Fibroblast of the aortic adventitia (primary cell): Measurements from ENCODE around the gene ZMYM5. TPM values are rescaled to one million over a fixed set of nuclear protein-coding genes. Genes with fewer than 3 reads are reported as not detected.
"Not testable (repeated sequence)": the region's sequence is repeated elsewhere in the genome, so short reads cannot be mapped to it uniquely, and the experiment has no call there.

Source experiments
- DNase-seq: peaks from one replicate; pipeline ENCODE4 v3.0.0-alpha.2; 2010; ENCODE audit warnings: low read depth
- H3K4me3 ChIP-seq: 2 replicates; pipeline ENCODE4 v1.5.1; 2011; ENCODE audit warnings: low read depth, mild to moderate bottlenecking, control low read depth, low read length, moderate library complexity
- CTCF ChIP-seq: IDR thresholded peaks from 2 replicates; pipeline ENCODE4 v1.5.1; 2011; ENCODE audit warnings: mild to moderate bottlenecking, low read length, control low read depth, inconsistent platforms; ENCODE audit not compliant: insufficient read depth
- total RNA-seq: library from RNA; depleted of rRNA; stranded (reverse); fragments of >200 nt; gene quantifications from 2 replicates; pipeline ENCODE4 v1.2.3, GENCODE V29; 2012; ENCODE audit warnings: low replicate concordance

The ZMYM5 gene
- total RNA-seq, 1 donor: 21.0 TPM

GRCh38 chr13:19822673-19823072 is 40.8 kb downstream of the ZMYM5 start:
- no peak for TF ChIP-seq CTCF
- no peak for DNase-seq
- no peak overlapping the region for H3K4me3 ChIP-seq

GRCh38 chr13:19818223-19818842 is 45.1 kb downstream of the ZMYM5 start:
- no peak for DNase-seq

GRCh38 chr13:19817510-19818158 is 45.8 kb downstream of the ZMYM5 start:
- no peak for TF ChIP-seq CTCF
- no peak for DNase-seq

More at GRCh38 chr13:19818223-19818842, 45.1 kb downstream of the ZMYM5 start:
- H3K4me3 ChIP-seq: no peak overlapping the region
- peak; percentile 30 for TF ChIP-seq CTCF

DNA sequence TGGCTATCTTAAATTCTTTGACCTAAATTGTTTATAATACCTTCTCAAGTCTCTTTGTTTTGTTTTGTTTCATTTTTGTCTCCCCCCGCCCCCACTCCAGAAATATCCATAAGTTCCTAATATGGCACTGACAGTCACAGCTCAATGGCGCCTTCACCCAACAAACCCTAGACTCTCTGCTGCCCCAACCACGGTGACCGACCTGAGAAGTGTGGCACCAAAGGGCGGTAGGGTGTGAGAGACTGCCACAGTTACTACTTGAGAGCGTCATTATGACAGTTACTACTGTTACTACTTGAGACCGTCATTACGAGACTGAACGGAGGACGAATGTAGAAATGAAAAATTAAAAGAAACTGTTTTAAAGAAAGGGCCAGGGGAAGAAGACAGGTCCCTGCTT is 46.3 kb downstream of the ZMYM5 start:
- DNase-seq: no peak
- TF ChIP-seq CTCF: no peak
- no peak overlapping the region for H3K4me3 ChIP-seq

More at GRCh38 chr13:19817510-19818158, 45.8 kb downstream of the ZMYM5 start:
- H3K4me3 ChIP-seq: no peak overlapping the region

- H3K4me3 ChIP-seq: not testable (repeated sequence)
These were observed 47.6 kb downstream of the ZMYM5 start for GRCh38 chr13:19815842-19816241.

DNA sequence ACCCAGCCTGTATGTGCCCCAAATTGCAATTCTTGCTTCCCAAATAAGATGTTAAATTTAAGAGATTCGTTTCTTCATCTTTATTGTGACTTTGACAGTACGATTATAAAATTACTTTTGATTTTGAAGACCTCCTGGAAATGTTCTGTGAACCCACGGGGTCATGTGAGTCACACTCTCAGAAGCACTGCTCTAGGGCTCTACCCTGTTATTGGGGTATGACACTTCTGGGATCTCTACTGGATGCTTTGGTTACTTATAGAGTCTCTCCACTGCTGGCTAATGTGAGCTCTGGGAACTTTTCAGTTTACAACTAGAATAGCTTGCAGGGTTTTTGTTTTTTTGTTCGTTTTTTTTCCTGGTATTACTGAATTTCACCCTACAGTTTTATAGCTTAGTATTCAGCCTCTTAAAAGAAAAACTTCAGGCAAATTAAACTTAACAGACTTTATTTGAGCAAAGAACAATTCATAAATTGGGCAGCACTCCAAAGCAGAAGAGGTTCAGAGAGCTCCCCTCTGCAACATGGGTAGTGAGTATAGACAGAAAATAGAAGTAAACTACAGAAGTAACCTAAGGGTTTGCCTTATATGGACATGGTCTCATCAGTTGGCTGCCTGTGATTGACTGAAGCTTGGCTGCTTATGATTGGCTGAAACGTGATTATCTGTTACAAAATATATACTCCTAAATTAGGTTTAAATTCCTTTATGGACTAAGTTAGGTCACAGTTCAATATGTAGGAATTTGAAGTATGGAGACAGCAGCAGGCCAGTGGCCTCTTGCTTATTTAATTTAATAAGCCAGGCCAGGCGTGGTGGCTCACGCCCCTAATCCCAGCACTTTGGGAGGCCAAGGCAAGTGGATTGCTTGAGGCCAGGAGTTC is 52.2 kb downstream of the ZMYM5 start:
- H3K4me3 ChIP-seq: no peak overlapping the region
- TF ChIP-seq CTCF: no peak
- DNase-seq: no peak

More at GRCh38 chr13:19815842-19816241, 47.6 kb downstream of the ZMYM5 start:
- DNase-seq: not testable (repeated sequence)

- no peak overlapping the region for H3K4me3 ChIP-seq
- TF ChIP-seq CTCF: no peak
- DNase-seq: no peak
These were observed 53.3 kb downstream of the ZMYM5 start for GRCh38 chr13:19810151-19810550.
